HG02840 (cell line): ENCODE measurements around the gene ILF2.

ENCODE experiments used
- ATAC-seq: cut with Tn5 transposase; IDR thresholded peaks from one replicate; pipeline ENCODE4 v1.9.1; 2021; ENCODE audit warnings: mild to moderate bottlenecking, moderate library complexity, moderate number of reproducible peaks; ENCODE audit not compliant: unreplicated experiment, low FRiP score

Gene ILF2

GRCh38 chr1:153629971-153630370 is 40.8 kb downstream of the ILF2 start:
- no peak for ATAC-seq

GRCh38 chr1:153629343-153629665 is 41.5 kb downstream of the ILF2 start:
- ATAC-seq = no peak

DNA sequence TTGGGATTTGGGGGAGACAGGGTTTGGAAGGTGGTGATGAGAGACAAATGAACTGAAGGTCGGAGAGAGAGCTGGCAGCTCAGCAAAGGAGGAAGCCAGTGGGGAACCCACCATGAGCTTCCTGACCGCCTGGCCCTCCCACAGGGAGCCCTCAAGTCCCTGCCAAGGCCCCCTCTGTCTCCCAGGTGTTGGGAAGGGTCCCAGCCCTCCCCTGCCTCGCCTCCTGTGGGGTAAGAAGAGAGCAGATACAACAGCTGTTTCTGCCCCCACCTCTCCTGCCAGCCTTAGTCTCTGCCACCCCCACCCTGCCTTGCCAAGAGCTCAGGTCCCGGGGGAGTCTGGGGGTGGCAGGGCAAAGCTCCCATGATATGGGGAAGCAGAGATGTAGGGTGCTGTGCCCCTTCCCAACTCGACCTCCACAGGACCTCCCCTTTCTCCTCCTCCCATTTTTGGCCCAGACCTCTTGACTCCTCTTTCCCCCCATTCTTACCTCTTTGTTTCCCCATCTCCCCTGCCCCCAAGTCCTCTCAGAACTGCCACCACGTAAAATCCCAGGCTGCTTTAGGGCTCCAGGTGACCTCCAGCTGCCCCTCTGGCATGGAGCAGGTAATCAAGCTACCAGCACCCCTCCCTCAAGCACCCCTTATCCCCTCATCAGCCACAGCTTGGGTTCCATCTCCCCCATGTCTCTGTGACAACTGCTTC is 42.0 kb downstream of the ILF2 start:
- ATAC-seq = no peak

DNA sequence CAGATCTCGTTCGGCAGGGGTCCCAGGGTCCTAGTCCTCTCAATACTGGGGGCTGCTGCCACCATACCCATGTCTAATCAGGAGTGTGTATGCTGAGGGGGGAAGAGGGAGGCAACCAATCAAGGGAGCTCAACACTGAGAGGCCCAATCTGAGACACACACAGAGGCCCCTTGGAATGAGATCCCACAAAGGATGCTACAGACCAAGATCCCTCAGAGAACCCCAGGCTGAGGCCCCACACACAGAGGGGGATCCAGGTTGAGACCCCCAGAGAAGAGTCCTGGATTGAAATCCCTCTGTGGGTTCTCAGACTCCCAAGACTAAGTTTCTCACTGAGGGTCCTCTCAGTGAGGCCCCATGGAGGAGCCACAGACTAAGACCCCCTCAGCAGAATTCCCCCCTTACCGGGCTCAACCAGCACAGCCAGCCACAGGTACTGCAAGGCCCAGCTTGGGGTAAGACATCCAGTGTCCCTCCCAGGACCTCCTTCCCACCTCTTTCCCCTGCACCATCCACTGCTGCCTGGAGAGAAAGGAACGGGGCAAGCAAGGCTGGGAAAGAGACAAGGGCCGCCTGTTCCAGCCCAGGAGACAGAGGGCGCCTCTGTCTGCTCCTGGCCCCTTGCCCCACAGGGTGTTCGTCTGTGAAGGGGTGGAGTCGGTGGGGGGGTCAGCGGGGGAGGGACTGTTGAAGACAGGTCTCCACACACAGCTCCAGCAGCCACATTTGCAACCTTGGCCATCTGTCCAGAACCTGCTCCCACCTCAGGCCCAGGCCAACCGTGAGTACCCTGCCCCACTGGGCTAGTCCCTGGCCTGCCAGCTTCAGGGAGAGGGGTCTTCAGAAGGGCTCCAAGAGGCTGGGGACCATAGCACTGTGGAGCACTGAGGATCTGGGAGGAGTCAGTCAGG is 42.8 kb downstream of the ILF2 start, which contains the start of gene S100A1:
Gene S100A1, plus strand, starts transcription at position 720 of the 912 bp plus-strand sequence. CDS start 2,088 bp downstream, outside the sequence.
- no peak for ATAC-seq

GRCh38 chr1:153626904-153627714 is 43.7 kb downstream of the ILF2 start, which contains the start of gene S100A13:
S100A13 (minus strand) TSS chr1:153627505; CDS start chr1:153626472, 1,033 bp downstream.
- no peak for ATAC-seq

- no peak for ATAC-seq
These were observed 44.3 kb downstream of the ILF2 start for GRCh38 chr1:153626477-153626903.

DNA sequence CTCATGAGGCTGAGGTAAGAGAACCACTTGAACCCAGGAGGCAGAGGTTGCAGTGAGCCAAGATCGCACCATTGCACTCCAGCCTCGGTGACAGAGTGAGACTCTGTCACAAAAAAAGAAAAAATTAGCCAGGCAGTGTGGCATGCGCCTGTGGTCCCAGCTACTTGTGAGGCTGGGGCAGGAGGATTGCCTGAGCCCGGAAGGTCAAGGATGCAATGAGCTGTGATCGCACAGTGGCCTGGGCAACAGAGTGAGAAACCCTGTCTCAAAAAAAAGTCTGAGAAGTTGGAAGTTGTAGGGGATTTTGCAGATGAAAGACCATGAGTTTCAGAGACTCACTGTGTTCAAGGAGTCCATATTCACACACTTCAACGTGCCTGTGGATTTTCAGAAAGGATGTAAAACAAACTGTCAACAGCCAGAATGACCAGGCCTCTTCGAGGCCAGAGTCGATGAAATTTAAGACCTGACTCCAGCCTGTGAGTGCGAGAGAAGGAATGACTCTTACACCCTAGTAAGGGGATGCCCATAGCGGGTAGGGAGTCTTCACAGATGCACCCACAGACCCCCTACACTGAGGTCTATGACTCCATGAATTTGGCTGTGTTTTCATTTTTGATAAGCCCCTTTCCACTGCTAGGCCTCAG is 45.7 kb downstream of the ILF2 start:
- ATAC-seq = no peak

- no peak for ATAC-seq
These were observed 47.7 kb downstream of the ILF2 start for GRCh38 chr1:153623101-153623500.

GRCh38 chr1:153619171-153619570 is 51.6 kb downstream of the ILF2 start:
- ATAC-seq = no peak

DNA sequence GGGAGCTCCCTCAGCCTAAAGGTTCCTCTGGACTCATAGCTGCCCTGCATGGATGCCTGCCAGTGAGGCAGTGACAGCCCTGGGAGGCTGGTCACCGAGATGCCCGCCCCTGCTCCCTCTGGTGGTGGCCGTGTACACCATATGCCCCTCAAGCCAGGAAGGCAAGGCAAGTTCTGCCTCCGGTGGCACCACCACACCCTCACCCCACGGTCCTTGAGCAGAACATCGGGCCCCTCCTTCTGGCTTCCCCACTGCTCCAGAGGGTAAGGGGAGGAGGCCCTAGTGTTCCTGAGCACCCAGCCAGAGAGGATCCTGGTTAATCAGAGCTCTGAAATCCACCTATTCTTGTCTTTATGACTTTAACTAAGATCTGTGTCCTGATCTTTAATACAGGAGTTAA is 53.1 kb downstream of the ILF2 start:
- no peak for ATAC-seq

- no peak for ATAC-seq
These were observed 53.9 kb downstream of the ILF2 start for GRCh38 chr1:153616917-153617311.

- no peak for ATAC-seq
These were observed 54.5 kb downstream of the ILF2 start, which contains the start of gene S100A14 for GRCh38 chr1:153616144-153616916. S100A14 (minus strand) TSS chr1:153616325; CDS start chr1:153615858, 467 bp downstream.

- ATAC-seq = no peak
These were observed 55.4 kb downstream of the ILF2 start for GRCh38 chr1:153615406-153615805.

DNA sequence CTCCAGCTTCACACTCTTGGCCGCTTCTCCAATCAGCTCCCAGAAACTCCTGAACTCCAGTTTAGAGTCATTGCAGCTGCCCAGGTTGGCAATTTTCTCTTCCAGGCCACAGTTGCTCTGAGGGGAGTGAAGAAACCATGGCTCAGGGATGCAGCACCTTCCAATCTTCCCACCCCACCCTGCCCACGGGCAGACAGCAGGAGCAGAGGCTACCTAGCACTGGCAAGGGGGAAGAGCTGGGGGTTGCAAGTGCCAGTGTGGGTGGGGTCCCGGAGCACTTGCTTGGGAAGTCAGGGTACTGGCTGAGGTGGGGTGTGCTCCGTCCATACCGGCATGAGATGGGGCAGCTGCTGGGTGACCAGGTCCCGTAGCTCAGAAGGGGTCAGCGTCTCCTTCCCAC is 55.9 kb downstream of the ILF2 start:
- ATAC-seq = no peak

DNA sequence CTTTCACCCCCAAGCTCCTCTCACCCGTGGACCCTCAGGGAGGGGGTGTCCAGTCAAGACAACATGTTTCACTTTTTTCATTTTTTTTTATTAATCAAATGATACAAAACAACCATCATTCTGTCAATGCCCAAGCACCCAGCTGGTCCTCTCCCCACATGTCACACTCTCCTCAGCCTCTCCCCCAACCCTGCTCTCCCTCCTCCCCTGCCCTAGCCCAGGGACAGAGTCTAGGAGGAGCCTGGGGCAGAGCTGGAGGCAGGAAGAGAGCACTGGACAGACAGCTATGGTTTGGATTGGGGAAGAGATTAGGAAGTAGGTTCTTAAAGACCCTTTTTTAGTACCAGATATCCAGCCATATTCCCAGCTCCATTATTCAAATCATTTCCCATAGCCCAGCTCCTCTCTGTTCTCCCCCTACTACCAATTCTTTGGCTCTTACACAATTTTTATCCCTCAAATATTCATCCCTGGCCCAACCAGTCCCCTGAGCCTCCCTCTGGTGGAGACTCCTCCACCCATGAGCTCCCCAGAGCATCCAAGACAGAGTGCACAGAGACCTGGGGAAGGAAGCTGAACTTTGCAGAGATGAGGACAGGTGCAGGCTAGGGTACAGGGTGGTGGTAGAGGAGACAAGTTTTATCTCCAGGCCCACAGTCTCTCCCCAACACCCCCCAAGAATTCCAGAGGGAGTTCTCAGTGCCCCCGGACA is 56.4 kb downstream of the ILF2 start:
- no peak for ATAC-seq

- ATAC-seq = no peak
These were observed 57.4 kb downstream of the ILF2 start for GRCh38 chr1:153613406-153613805.

- no peak for ATAC-seq
These were observed 58.0 kb downstream of the ILF2 start, which contains the start of gene S100A16 for GRCh38 chr1:153612755-153613331. S100A16 (minus strand) TSS chr1:153613137; CDS start chr1:153608151, 4,986 bp downstream.

DNA sequence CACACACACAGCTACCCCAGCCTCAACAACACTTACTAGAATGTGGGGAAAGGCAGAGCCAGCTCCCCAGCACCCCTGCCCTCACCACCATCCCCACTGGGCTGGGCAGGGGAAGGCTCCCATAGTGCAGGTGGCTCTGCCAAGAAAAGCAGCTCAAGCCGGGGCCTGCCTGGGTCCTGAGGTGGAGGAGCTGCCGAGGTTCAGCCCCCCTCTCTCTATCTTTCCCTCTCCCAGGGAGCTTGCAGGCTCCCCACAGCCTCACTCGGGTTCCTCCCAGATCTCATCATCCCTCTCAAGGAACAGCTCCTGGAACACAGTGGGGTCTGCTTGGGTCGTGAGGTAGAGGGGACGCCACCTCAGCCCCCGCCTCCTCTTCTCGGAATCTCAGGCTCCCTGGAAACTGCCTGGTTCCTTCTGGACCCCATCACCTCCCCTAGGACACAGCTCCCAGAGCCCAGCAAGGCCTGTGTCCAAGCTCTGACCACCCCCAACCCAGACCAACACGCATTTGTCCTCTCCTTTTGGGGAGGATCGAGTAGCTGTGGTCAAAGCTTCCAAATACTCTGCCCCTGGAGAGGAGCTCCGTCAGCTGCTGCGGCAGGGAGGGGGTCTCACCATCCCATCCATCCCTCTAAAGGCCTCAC is 58.6 kb downstream of the ILF2 start:
- no peak for ATAC-seq
